ENCODE data around the gene GNG3.
"Not testable (repeated sequence)": the region's sequence is repeated elsewhere in the genome, so short reads cannot be mapped to it uniquely, and the experiment has no call there.

Gene GNG3

GRCh38 chr11:62721994-62722393 is 14.5 kb downstream of the GNG3 start:
- H3K27ac Mint-ChIP-seq = no peak overlapping the region
- H3K4me1 Mint-ChIP-seq (ENCODE audit: low read depth) = peaks cover 56% of the 10 kb centered on the region
- H3K36me3 Mint-ChIP-seq (ENCODE audit: low read depth) = peaks cover 75% of the 10 kb centered on the region
- H3K9me3 Mint-ChIP-seq = no peaks in the 10 kb centered on the region
- no peak overlapping the region for H3K4me3 Mint-ChIP-seq
- no peaks in the 10 kb centered on the region for H3K27me3 Mint-ChIP-seq (ENCODE audit: low read depth)

GRCh38 chr11:62724171-62724570 is 16.7 kb downstream of the GNG3 start:
- Mint-ChIP-seq H3K27me3 (ENCODE audit: low read depth) (no peaks in the 10 kb centered on the region), H3K4me1 (ENCODE audit: low read depth) (peaks cover 50% of the 10 kb centered on the region), H3K36me3 (ENCODE audit: low read depth) (peaks cover 67% of the 10 kb centered on the region), H3K27ac (no peak overlapping the region), H3K4me3 (peak overlapping the region; percentile 97), H3K9me3 (no peaks in the 10 kb centered on the region)

GRCh38 chr11:62725646-62726045 is 18.2 kb downstream of the GNG3 start:
- Mint-ChIP-seq H3K4me1 (ENCODE audit: low read depth) (peaks cover 46% of the 10 kb centered on the region), H3K27me3 (ENCODE audit: low read depth) (no peaks in the 10 kb centered on the region), H3K36me3 (ENCODE audit: low read depth) (peaks cover 59% of the 10 kb centered on the region), H3K9me3 (no peaks in the 10 kb centered on the region), H3K27ac (peak overlapping the region; percentile 73), H3K4me3 (peak overlapping the region; percentile 97)

- peaks cover 56% of the 10 kb centered on the region for H3K36me3 Mint-ChIP-seq (ENCODE audit: low read depth)
- H3K4me1 Mint-ChIP-seq (ENCODE audit: low read depth) = peaks cover 44% of the 10 kb centered on the region
Observed at GRCh38 chr11:62726156-62726914, 18.9 kb downstream of the GNG3 start.

GRCh38 chr11:62726915-62727164 is 19.4 kb downstream of the GNG3 start:
- H3K4me3 Mint-ChIP-seq = peak overlapping the region; percentile 97
- peak overlapping the region; percentile 99 for H3K27ac Mint-ChIP-seq
- H3K4me1 Mint-ChIP-seq (ENCODE audit: low read depth) = peaks cover 43% of the 10 kb centered on the region
- H3K36me3 Mint-ChIP-seq (ENCODE audit: low read depth) = peaks cover 53% of the 10 kb centered on the region
- no peaks in the 10 kb centered on the region for H3K27me3 Mint-ChIP-seq (ENCODE audit: low read depth)
- no peaks in the 10 kb centered on the region for H3K9me3 Mint-ChIP-seq

More at GRCh38 chr11:62726156-62726914, 18.9 kb downstream of the GNG3 start:
- Mint-ChIP-seq H3K4me3 (peak overlapping the region; percentile 97), H3K27me3 (ENCODE audit: low read depth) (no peaks in the 10 kb centered on the region), H3K27ac (peak overlapping the region; percentile 99), H3K9me3 (no peaks in the 10 kb centered on the region)

GRCh38 chr11:62727165-62727871 is 19.8 kb downstream of the GNG3 start, which contains the start of gene HNRNPUL2:
Gene HNRNPUL2, minus strand, starts transcription at chr11:62727457. Its CDS starts 301 bp downstream, at chr11:62727156.
- Mint-ChIP-seq H3K27ac (peak within 1 kb of the TSS; percentile 99), H3K36me3 (ENCODE audit: low read depth) (peaks cover 48% of the 10 kb centered on the region), H3K27me3 (ENCODE audit: low read depth) (no peaks in the 10 kb centered on the region), H3K4me3 (peak within 1 kb of the TSS; percentile 97), H3K4me1 (ENCODE audit: low read depth) (peaks cover 39% of the 10 kb centered on the region), H3K9me3 (no peaks in the 10 kb centered on the region)

GRCh38 chr11:62727872-62728170 is 20.3 kb downstream of the GNG3 start:
- H3K4me1 Mint-ChIP-seq (ENCODE audit: low read depth) = peaks cover 36% of the 10 kb centered on the region
- H3K27ac Mint-ChIP-seq = peak overlapping the region; percentile 99
- peaks cover 45% of the 10 kb centered on the region for H3K36me3 Mint-ChIP-seq (ENCODE audit: low read depth)
- no peaks in the 10 kb centered on the region for H3K27me3 Mint-ChIP-seq (ENCODE audit: low read depth)
- H3K4me3 Mint-ChIP-seq = peak overlapping the region; percentile 97
- no peaks in the 10 kb centered on the region for H3K9me3 Mint-ChIP-seq

GRCh38 chr11:62728171-62728988 is 20.9 kb downstream of the GNG3 start, which contains the start of gene TTC9C:
Gene TTC9C, plus strand, starts transcription at chr11:62728486. Its CDS starts 363 bp downstream, at chr11:62728849.
- H3K36me3 Mint-ChIP-seq (ENCODE audit: low read depth) = peaks cover 47% of the 10 kb centered on the region

GRCh38 chr11:62730076-62730475 is 22.6 kb downstream of the GNG3 start:
- H3K4me1 Mint-ChIP-seq (ENCODE audit: low read depth) = peaks cover 25% of the 10 kb centered on the region

More at GRCh38 chr11:62728171-62728988, 20.9 kb downstream of the GNG3 start, which contains the start of gene TTC9C:
- Mint-ChIP-seq H3K4me1 (ENCODE audit: low read depth) (peaks cover 40% of the 10 kb centered on the region), H3K4me3 (peak within 1 kb of the TSS; percentile 97), H3K9me3 (no peaks in the 10 kb centered on the region), H3K27ac (peak within 1 kb of the TSS; percentile 99), H3K27me3 (ENCODE audit: low read depth) (no peaks in the 10 kb centered on the region)

GRCh38 chr11:62732830-62733229 is 25.4 kb downstream of the GNG3 start:
- peaks cover 30% of the 10 kb centered on the region for H3K36me3 Mint-ChIP-seq (ENCODE audit: low read depth)
- no peaks in the 10 kb centered on the region for H3K9me3 Mint-ChIP-seq
- peaks cover 21% of the 10 kb centered on the region for H3K4me1 Mint-ChIP-seq (ENCODE audit: low read depth)
- H3K27ac Mint-ChIP-seq = no peak overlapping the region
- no peaks in the 10 kb centered on the region for H3K27me3 Mint-ChIP-seq (ENCODE audit: low read depth)
- H3K4me3 Mint-ChIP-seq = no peak overlapping the region

More at GRCh38 chr11:62730076-62730475, 22.6 kb downstream of the GNG3 start:
- H3K27ac Mint-ChIP-seq; H3K9me3 Mint-ChIP-seq; H3K27me3 Mint-ChIP-seq (ENCODE audit: low read depth): not testable (repeated sequence)
- peak overlapping the region; percentile 97 for H3K4me3 Mint-ChIP-seq
- H3K36me3 Mint-ChIP-seq (ENCODE audit: low read depth) = peaks cover 37% of the 10 kb centered on the region

- Mint-ChIP-seq H3K4me3 (no peak overlapping the region), H3K4me1 (ENCODE audit: low read depth) (peaks cover 8% of the 10 kb centered on the region), H3K27me3 (ENCODE audit: low read depth) (no peaks in the 10 kb centered on the region), H3K36me3 (ENCODE audit: low read depth) (peaks cover 33% of the 10 kb centered on the region), H3K9me3 (no peaks in the 10 kb centered on the region), H3K27ac (no peak overlapping the region)
Observed at GRCh38 chr11:62737196-62737595, 29.7 kb downstream of the GNG3 start.

- peaks cover 3% of the 10 kb centered on the region for H3K36me3 Mint-ChIP-seq (ENCODE audit: low read depth)
- H3K4me3 Mint-ChIP-seq = no peak overlapping the region
- H3K27ac Mint-ChIP-seq = no peak overlapping the region
- no peaks in the 10 kb centered on the region for H3K27me3 Mint-ChIP-seq (ENCODE audit: low read depth)
- peaks cover 7% of the 10 kb centered on the region for H3K4me1 Mint-ChIP-seq (ENCODE audit: low read depth)
- H3K9me3 Mint-ChIP-seq = no peaks in the 10 kb centered on the region
Observed at GRCh38 chr11:62747475-62748160, 40.1 kb downstream of the GNG3 start.

- H3K27ac Mint-ChIP-seq = not testable (repeated sequence)
Observed at GRCh38 chr11:62749931-62750330, 42.5 kb downstream of the GNG3 start.

GRCh38 chr11:62752177-62752785 is 44.8 kb downstream of the GNG3 start:
- Mint-ChIP-seq H3K4me1 (ENCODE audit: low read depth) (peaks cover 19% of the 10 kb centered on the region), H3K9me3 (no peaks in the 10 kb centered on the region), H3K27me3 (ENCODE audit: low read depth) (no peaks in the 10 kb centered on the region), H3K27ac (no peak overlapping the region), H3K36me3 (ENCODE audit: low read depth) (peaks cover 3% of the 10 kb centered on the region), H3K4me3 (peak overlapping the region; percentile 96)

More at GRCh38 chr11:62749931-62750330, 42.5 kb downstream of the GNG3 start:
- not testable (repeated sequence) for H3K36me3 Mint-ChIP-seq (ENCODE audit: low read depth); H3K27me3 Mint-ChIP-seq (ENCODE audit: low read depth); H3K9me3 Mint-ChIP-seq; H3K4me3 Mint-ChIP-seq
- H3K4me1 Mint-ChIP-seq (ENCODE audit: low read depth) = peaks cover 19% of the 10 kb centered on the region

All from T-helper 1 cell treated with Interleukin-12 subunit alpha and Interleukin-12 subunit beta and Interleukin-4 antibody, amounts not matched to agents 30 μg/mL and 1 μg/mL, for 36 hours (primary cell).